ENCODE data around the gene ANKS3.

The ANKS3 gene

DNA sequence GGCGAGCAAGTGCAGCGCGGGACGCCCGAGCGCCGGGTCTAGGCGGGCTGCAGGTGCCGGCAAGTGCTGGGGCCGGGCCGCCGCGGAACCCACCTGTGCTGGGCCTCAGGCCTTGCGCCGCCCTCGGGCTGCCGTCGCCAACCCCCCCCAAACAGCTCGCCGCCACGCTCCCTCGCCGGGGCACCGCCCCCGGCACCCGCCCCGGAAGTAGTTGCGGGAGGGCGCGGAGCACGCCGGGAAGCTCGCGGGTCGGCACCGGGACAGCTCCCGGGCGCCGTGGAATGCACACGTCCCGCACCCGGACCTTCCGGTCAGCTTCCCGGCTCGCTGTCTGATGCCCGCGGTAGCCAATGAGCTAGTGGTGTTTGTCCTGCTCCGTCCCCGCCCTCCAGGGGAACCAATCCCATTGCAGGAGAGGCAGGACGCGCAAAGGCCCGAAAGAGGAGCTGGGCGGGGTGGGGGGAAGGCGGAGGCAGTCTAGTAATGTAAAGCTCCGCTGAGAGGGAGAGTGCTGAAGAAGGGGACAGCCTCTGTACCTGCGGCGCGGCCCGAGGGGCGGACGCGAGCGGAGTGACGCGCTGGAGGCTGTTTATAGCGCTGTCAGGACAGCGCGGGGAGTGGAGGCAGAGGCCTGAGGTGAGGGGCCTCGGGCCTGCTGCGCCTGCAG is at the start of gene ANKS3, which contains the start of gene DNAAF8:
TSS of gene ANKS3 (minus strand) at position 209 of the 667 bp plus-strand sequence. CDS start 4,122 bp downstream, outside the sequence.
TSS of gene DNAAF8 (plus strand) at position 475 of the 667 bp plus-strand sequence. CDS start 1,978 bp downstream, outside the sequence.
- in situ Hi-C loops (cut with MboI; ENCODE audit: low sequenced_read_pairs): no loop called here

GRCh38 chr16:4783251-4783950 is 49.3 kb upstream of the ANKS3 start:
- in situ Hi-C loops (cut with MboI; ENCODE audit: low sequenced_read_pairs): no loop called here

DNA sequence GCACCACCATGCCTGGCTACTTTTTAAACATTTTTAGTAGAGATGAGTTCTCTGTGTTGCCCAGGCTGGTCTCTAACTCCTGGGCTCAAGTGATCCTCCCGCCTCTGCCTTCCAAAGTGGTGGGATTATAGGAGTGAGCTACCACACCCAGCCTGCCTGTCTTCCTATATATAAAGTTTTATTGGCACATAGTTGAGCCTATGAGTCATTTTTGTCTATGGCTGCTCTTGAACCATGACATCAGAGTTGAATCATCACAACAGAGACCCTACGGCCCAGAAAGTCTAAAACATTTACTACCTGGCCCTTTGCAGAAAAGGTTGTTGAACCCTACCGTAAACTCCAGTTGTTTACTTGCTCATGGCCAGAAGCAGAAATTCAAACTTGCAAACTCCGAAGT is 46.2 kb upstream of the ANKS3 start:
- in situ Hi-C loops (cut with MboI; ENCODE audit: low sequenced_read_pairs): no loop called here

DNA sequence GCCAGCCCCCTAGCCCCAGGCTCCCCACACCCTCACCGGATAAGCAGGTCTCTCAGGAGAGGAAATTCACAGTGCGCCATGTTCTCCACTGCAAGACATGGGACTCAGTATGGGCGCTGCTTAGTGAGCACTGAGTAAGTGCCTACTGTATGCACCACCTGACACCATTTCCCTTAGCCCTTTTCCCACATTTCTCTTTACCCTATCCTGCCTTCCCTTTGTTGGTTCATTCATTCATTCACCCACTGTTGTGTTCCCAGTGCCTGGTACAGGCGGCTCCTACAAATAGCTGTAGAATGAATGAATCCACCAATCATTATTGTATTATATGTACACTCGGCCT is 44.0 kb upstream of the ANKS3 start:
- in situ Hi-C loops (cut with MboI; ENCODE audit: low sequenced_read_pairs): no loop called here

DNA sequence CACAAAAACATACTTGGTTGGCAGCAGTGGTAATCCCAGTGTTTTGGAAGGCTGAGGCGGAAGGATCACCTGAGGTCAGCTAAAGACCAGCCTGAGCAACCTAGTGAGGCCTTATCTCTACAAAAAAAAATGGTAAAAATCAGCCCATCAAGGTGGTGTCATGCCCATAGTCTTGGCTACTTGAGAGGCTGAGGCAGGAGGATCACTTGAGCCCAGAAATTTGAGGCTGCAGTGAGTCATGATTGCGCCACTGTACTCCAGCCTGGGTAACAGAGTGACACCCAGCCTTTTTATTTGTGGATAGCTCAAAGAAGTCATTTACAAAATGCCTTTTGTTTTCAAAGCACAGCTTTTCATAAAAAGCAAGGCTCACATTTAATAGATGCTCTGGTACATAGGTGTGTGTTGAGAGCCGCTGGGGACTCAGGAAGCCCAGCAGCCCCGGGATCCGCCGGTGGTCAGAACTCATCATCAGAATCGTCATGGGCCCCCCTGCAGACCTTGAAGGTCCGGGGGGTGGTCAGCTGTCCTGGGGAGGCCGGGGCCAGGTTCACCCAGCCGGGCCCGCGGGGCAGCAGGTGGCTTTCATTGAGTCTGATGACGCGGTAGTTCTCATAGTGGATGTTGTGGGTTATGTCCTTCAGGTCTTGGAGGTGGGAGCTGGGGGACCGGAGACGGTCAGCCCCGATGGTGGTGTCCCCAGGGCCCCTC is 43.4 kb upstream of the ANKS3 start:
- in situ Hi-C loops (cut with MboI; ENCODE audit: low sequenced_read_pairs): no loop called here

GRCh38 chr16:4776141-4776705 is 42.2 kb upstream of the ANKS3 start:
- in situ Hi-C loops (cut with MboI; ENCODE audit: low sequenced_read_pairs): no loop called here

DNA sequence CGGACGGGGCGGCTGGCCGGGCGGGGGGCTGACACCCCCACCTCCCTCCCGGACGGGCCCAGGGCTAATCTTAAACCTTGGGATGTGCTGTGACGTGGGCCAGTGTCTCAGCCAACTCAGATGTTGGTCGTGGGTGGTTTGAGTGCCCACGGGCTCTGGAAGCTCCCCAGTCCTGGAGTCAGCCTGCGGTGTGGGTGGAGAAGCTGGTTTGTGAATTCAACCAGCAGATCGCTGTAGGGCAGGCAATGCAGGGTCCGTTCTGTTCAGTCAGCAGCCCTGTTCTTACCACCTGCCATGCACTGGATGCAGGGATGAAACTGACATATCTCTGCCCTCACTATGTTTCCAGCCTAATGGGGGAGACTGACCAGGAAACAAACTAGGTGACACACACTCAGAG is 40.9 kb upstream of the ANKS3 start:
- in situ Hi-C loops (cut with MboI; ENCODE audit: low sequenced_read_pairs): no loop called here

- in situ Hi-C loops (cut with MboI; ENCODE audit: low sequenced_read_pairs): no loop called here
Measured at GRCh38 chr16:4772351-4772750, 38.3 kb upstream of the ANKS3 start.

DNA sequence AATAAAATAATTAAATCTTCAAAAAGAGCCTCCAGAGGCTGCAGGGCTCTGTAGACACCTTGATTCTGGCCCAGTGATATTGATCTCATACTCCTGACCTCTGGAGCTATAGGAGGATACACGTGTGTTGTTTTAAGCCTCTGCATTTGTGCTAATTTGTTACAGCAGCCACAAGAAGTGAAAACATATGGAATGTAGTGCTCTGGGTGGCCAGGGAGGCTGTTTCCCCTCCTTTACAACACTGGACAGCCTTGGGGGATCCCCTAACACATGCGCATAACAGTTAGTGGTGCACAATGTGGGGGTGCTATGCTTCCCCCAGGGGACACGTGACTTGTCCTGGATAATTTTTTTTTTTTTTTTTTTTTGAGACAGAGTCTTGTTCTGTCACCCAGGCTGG is 37.6 kb upstream of the ANKS3 start:
- in situ Hi-C loops (cut with MboI; ENCODE audit: low sequenced_read_pairs): no loop called here

GRCh38 chr16:4769306-4769638 is 35.2 kb upstream of the ANKS3 start:
- in situ Hi-C loops (cut with MboI; ENCODE audit: low sequenced_read_pairs): no loop called here

DNA sequence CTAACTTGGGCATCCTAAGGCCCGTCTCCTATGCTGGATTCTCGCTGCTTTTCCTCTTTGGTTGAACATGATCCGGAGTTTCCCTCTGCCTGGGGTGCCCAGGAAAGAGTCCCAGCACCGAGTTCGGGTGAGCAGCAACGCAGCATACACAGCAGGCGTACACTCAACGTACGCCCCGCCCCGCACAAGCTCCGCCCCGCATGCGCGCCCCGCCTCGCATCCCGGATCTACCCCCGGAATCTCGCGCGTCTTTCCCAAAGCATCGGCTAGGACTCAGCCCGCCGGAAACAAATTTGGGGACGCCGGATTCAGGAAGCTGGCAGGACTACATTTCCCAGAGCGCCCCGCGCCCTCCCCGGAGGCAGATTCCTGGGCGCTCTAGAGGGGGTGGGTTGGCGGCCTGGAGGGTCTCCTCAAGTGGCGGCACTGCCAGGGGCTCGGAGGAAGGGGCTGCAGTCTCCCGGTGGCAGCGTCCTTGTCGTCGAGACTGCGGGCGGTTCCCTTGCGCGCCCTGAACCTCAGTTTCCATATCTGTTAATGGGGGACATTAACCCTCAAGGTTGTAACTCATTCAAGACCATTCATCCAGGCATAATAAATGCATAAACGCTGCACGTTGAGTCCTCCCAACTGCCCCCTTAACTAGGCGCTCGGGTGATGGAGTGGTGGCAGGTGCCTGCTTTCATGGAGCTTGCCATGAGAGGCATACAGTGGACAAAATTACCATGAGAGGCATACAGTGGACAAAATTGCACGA is 34.7 kb upstream of the ANKS3 start:
- in situ Hi-C loops (cut with MboI; ENCODE audit: low sequenced_read_pairs): no loop called here

- in situ Hi-C loops (cut with MboI; ENCODE audit: low sequenced_read_pairs): no loop called here
Measured at GRCh38 chr16:4767872-4768548, 33.9 kb upstream of the ANKS3 start.

- in situ Hi-C loops (cut with MboI; ENCODE audit: low sequenced_read_pairs): no loop called here
Measured at GRCh38 chr16:4766875-4767628, 33.0 kb upstream of the ANKS3 start, which contains the start of gene ZNF500. Gene ZNF500 (minus strand): TSS chr16:4767162. CDS start chr16:4765978, 1,184 bp downstream.

DNA sequence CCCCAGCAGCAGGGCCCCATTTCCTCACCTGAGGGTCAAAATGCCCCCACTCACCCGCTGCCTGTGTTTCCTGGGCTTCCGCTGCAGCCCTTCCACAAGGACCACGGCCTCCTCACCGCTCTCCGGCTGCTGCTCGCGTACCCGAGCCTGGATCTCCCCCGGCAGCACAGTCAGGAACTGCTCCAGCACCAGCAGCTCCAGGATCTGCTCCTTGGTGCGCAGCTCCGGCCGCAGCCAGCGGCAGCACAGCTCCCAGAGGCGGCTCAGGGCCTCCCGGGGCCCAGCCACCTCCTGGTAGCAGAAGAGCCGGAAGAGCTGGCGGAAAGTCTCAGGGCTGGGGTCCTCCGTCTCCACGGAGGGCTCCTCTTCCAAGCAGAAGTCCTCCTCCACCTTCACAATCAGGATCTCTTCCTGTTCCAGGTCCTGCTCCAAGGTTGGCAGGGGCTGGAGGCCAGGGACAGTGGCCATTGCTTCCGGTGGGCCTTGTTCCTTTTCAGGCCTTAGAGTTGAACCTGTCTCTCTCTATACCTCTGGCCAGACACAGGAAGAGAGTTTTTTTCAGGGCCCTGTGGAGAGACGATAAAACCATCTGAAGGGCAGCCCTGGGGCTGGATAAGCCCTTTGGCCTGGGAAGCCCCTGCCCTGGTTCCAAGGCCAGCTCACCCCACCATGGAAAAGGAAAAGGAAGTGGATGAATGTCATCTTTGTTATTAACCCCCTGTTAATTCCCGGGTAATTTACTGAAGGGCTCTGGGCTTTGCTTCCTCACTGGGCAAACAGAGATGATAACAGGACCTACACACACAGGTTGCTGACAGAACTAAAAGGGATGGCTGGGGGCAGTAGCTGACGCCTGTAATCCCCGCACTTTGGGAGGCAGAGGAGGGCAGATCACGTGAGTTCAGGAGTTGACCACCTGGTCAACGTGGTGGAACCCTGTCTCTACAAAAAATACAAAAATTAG is 31.7 kb upstream of the ANKS3 start:
- in situ Hi-C loops (cut with MboI; ENCODE audit: low sequenced_read_pairs): no loop called here

DNA sequence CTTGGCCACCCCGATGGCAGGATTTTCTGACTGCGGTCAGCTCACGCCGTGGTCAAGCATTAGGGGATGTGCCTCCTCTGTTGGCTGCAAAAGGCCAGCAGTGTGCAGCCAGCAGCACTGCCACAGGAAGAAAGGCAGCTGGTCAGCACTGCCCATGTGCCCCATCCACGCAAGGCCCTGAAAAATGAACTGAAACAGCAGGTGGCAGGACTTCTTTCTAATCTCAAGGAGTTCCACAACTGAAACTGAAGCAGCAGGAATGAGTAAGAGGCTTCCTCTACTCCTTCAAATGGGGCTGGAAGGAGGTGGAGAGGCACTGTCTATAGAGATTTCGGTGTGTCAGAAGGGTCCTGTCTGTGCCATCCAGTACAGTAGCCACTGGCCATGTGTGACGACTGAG is 29.7 kb upstream of the ANKS3 start:
- in situ Hi-C loops (cut with MboI; ENCODE audit: low sequenced_read_pairs): no loop called here

DNA sequence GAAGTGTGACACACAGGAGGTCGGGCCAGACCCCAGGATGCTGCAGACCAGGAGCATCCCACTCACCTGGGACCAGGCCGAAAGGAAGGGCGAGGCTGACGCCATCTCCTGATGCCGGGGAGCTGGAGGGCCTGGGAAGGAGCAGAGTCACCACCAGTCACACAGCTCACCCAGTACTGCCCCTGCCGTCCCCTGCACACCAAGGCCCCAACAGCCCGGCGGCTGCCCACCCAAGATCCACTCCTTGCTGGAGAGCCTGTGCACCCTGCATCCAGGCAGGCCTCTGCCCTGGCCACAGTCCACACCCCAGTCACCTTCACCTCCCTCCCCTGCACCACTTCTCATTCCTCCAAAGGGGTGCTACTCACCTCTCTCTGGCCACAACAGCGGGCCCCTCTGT is 28.1 kb upstream of the ANKS3 start:
- in situ Hi-C loops (cut with MboI; ENCODE audit: low sequenced_read_pairs): no loop called here

- in situ Hi-C loops (cut with MboI; ENCODE audit: low sequenced_read_pairs): no loop called here
Measured at GRCh38 chr16:4760221-4760910, 26.3 kb upstream of the ANKS3 start.

- in situ Hi-C loops (cut with MboI; ENCODE audit: low sequenced_read_pairs): no loop called here
Measured at GRCh38 chr16:4755687-4756086, 21.6 kb upstream of the ANKS3 start.
